GM12875 (cell line): ENCODE data around the gene FAXC.

Experiments
- H3K4me3 ChIP-seq: one replicate; pipeline ENCODE4 v1.5.1; 2011; ENCODE audit warnings: low read depth, low read length, control low read depth
- CTCF ChIP-seq: IDR thresholded peaks from 2 replicates; pipeline ENCODE4 v1.5.1; 2011; ENCODE audit warnings: low read depth, mild to moderate bottlenecking, control low read depth, inconsistent platforms, low read length, moderate library complexity, borderline replicate concordance; ENCODE audit not compliant: insufficient read depth

Gene FAXC

DNA sequence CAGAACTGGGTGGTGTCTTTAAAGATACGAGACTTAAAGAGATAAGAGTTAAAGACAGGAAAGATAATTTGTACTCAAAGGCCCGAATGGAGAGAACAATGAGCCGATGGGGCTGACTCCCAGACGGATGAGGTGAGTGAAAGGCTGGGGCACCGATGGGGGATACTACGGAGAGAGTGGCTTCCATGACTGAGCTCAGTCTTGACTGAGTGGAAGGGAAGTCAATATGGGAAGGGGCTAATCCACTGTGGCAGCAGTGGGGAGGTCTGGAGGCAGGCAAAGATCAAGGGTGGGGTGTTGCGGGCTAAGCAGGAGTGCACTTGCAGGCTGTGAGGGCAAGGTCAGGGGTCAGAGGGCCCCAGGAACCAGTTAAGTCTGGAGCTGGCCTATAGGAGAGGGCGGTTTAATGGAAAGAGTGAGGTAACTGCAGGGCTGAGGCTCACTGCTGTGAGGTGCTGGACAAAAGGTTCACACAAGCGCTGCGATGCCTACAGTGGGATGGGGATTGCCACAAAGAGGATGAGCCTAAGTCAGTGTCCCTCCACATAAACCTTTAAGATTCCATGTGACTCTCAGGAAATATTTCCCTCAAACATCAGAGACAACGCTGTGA is 42.1 kb downstream of the FAXC start:
- no peak for TF ChIP-seq CTCF
- no peak overlapping the region for H3K4me3 ChIP-seq

GRCh38 chr6:99306341-99306740 is 43.1 kb downstream of the FAXC start:
- no peak for TF ChIP-seq CTCF
- no peak overlapping the region for H3K4me3 ChIP-seq

GRCh38 chr6:99305021-99305554 is 44.4 kb downstream of the FAXC start:
- no peak for TF ChIP-seq CTCF
- no peak overlapping the region for H3K4me3 ChIP-seq

DNA sequence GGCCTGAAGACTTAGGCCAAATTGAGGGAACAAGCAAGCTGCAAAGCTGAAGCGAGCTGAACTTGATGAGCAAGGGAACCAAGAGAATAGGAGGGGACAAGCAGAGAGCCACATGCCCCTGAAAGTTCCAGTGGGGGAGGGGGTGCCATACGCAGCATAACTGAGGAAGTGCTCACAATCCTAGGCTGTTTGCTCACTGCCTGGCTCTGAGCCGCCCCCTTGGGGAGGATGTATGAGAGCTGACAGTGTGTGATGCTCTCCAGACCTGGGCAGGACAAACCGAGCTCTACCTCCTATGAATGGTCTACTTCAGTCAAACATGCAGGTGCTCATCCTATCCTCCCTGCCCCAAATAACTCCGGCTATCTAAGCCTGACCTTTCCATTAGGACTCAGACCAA is 52.1 kb downstream of the FAXC start:
- no peak overlapping the region for H3K4me3 ChIP-seq
- TF ChIP-seq CTCF: no peak

- TF ChIP-seq CTCF: no peak
- no peak overlapping the region for H3K4me3 ChIP-seq
Observed at GRCh38 chr6:99297006-99297405, 52.5 kb downstream of the FAXC start.

GRCh38 chr6:99296261-99296660 is 53.2 kb downstream of the FAXC start:
- no peak overlapping the region for H3K4me3 ChIP-seq
- TF ChIP-seq CTCF: no peak

DNA sequence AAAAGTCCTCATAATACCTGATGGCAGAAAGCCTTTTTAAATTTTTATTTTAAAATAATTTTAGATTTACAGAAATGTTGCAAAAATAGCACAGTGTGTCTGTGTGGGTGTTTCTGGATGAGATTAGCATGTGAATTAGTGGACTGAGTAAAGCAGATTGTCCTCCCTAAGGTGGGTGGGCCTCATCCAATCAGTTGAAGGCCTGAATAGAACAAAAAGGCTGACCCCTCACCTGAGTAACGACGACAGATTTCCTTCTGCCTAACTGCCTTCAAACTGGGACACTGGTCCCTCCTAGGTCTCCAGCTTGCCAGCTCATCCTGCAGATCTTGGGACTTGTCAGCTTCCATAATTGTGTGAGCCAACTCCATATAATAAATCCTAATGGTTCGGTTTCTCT is 54.2 kb downstream of the FAXC start:
- H3K4me3 ChIP-seq: no peak overlapping the region
- no peak for TF ChIP-seq CTCF
